Activated T-helper 1 cell treated with Interleukin-2 at 50 U/mL for 16 hours (primary cell): ENCODE data around the gene PTHLH.

Experiments
- DNase-seq: peaks from one replicate; pipeline ENCODE4 v3.0.0-alpha.2; 2020; ENCODE audit warnings: low read depth

Gene PTHLH

GRCh38 chr12:27974735-27975221 is 2.2 kb upstream of the PTHLH start:
- DNase-seq = no peak

GRCh38 chr12:27973487-27973890 is 956 bp upstream of the PTHLH start:
- no peak for DNase-seq

- no peak for DNase-seq
Observed at GRCh38 chr12:27971606-27972005, 927 bp downstream of the PTHLH start.

- no peak for DNase-seq
Observed at GRCh38 chr12:27971121-27971489, 1.4 kb downstream of the PTHLH start.

GRCh38 chr12:27970401-27971120 is 2.0 kb downstream of the PTHLH start:
- DNase-seq = no peak

- no peak for DNase-seq
Observed at GRCh38 chr12:27969624-27970400, 2.7 kb downstream of the PTHLH start.

- DNase-seq = no peak
Observed at GRCh38 chr12:27968972-27969623, 3.4 kb downstream of the PTHLH start.

- DNase-seq = no peak
Observed at GRCh38 chr12:27967551-27968054, 4.9 kb downstream of the PTHLH start.

GRCh38 chr12:27966870-27967269 is 5.7 kb downstream of the PTHLH start:
- DNase-seq = no peak

GRCh38 chr12:27965966-27966365 is 6.6 kb downstream of the PTHLH start:
- no peak for DNase-seq

GRCh38 chr12:27965411-27965810 is 7.1 kb downstream of the PTHLH start:
- no peak for DNase-seq

- no peak for DNase-seq
Observed at GRCh38 chr12:27964123-27964522, 8.4 kb downstream of the PTHLH start.

- DNase-seq = no peak
Observed at GRCh38 chr12:27960821-27961220, 11.7 kb downstream of the PTHLH start.

GRCh38 chr12:27958675-27959074 is 13.9 kb downstream of the PTHLH start:
- no peak for DNase-seq

- no peak for DNase-seq
Observed at GRCh38 chr12:27957366-27957765, 15.2 kb downstream of the PTHLH start.

- no peak for DNase-seq
Observed at GRCh38 chr12:27953817-27954216, 18.7 kb downstream of the PTHLH start.

- DNase-seq = no peak
Observed at GRCh38 chr12:27953348-27953747, 19.2 kb downstream of the PTHLH start.

GRCh38 chr12:27952510-27952909 is 20.0 kb downstream of the PTHLH start:
- no peak for DNase-seq

- DNase-seq = no peak
Observed at GRCh38 chr12:27951898-27952297, 20.6 kb downstream of the PTHLH start.

GRCh38 chr12:27946421-27946820 is 26.1 kb downstream of the PTHLH start:
- DNase-seq = no peak

- DNase-seq = peak; percentile 38
Observed at GRCh38 chr12:27940756-27941402, 31.7 kb downstream of the PTHLH start.

GRCh38 chr12:27940245-27940644 is 32.3 kb downstream of the PTHLH start:
- no peak for DNase-seq
